ENCODE results near the gene RBCK1.

DNA sequence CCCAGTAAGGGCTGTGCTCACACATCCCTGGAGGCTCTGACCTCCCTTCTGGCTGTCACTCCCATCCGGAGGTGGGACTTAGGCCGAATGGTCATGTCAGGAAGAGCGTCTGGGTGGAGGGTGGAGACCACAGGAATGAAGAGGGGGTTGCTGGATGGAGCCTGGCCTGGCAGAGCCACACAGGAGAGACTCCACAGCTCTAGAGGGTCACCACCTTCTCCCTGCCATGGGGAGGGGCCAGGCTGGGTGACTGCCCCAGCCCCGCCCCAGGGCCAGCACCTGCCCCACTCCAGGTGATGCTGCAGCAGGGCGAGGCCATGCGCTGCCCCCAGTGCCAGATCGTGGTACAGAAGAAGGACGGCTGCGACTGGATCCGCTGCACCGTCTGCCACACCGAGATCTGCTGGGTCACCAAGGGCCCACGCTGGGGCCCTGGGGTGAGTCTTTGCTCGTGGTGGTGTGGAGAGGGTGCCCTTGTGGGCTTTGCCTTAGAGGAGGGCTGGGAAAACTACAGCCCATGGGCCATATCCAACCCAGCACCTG, 20.6 kb downstream of the RBCK1 start:
- TF ChIP-seq EZH2 (IDR thresholded peaks at IDR 0.05; ENCODE audit: low read length, unreplicated experiment) = no peak
- TF ChIP-seq, protein P1, sequence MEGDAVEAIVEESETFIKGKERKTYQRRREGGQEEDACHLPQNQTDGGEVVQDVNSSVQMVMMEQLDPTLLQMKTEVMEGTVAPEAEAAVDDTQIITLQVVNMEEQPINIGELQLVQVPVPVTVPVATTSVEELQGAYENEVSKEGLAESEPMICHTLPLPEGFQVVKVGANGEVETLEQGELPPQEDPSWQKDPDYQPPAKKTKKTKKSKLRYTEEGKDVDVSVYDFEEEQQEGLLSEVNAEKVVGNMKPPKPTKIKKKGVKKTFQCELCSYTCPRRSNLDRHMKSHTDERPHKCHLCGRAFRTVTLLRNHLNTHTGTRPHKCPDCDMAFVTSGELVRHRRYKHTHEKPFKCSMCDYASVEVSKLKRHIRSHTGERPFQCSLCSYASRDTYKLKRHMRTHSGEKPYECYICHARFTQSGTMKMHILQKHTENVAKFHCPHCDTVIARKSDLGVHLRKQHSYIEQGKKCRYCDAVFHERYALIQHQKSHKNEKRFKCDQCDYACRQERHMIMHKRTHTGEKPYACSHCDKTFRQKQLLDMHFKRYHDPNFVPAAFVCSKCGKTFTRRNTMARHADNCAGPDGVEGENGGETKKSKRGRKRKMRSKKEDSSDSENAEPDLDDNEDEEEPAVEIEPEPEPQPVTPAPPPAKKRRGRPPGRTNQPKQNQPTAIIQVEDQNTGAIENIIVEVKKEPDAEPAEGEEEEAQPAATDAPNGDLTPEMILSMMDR (conservative IDR thresholded peaks at IDR 0.05; ENCODE audit: low read depth, low read length) = peak; percentile 24; the same call in 1 of the 2 replicates
